GM10266 (cell line): ENCODE measurements around the gene DOCK10.
"Not testable (repeated sequence)": the region's sequence is repeated elsewhere in the genome, so short reads cannot be mapped to it uniquely, and the experiment has no call there.

ENCODE experiments used
- DNase-seq: peaks from one replicate; pipeline ENCODE4 v3.0.0; 2012; ENCODE audit errors: extremely low spot score
- CTCF ChIP-seq: IDR thresholded peaks from 2 replicates; pipeline ENCODE4 v1.5.1; 2012; ENCODE audit warnings: mild to moderate bottlenecking, low read depth; ENCODE audit not compliant: control insufficient read depth, insufficient read depth; ENCODE audit errors: missing control alignments

Gene DOCK10

GRCh38 chr2:224925061-224925809 lies 117.0 kb downstream of the DOCK10 start:
- no peak for TF ChIP-seq CTCF
- no peak for DNase-seq

GRCh38 chr2:224924631-224925030 lies 117.6 kb downstream of the DOCK10 start:
- no peak for DNase-seq
- TF ChIP-seq CTCF, result no peak

GRCh38 chr2:224922142-224922727 lies 120.0 kb downstream of the DOCK10 start:
- TF ChIP-seq CTCF, result no peak
- peak; percentile 27 for DNase-seq

GRCh38 chr2:224919472-224920110 lies 122.7 kb downstream of the DOCK10 start:
- TF ChIP-seq CTCF, result no peak
- DNase-seq, result no peak

GRCh38 chr2:224918626-224919471 lies 123.4 kb downstream of the DOCK10 start:
- no peak for TF ChIP-seq CTCF
- DNase-seq, result no peak

- not testable (repeated sequence) for DNase-seq
Measured at GRCh38 chr2:224917246-224917645, 125.0 kb downstream of the DOCK10 start.

- DNase-seq, result no peak
- no peak for TF ChIP-seq CTCF
Measured at GRCh38 chr2:224915136-224915535, 127.1 kb downstream of the DOCK10 start.
